ENCODE data around the gene TMEM131L. TPM values are rescaled to one million over a fixed set of nuclear protein-coding genes. Genes with fewer than 3 reads are reported as not detected.

TMEM131L gene
- total RNA-seq, 1 donor = 9.0 TPM

DNA sequence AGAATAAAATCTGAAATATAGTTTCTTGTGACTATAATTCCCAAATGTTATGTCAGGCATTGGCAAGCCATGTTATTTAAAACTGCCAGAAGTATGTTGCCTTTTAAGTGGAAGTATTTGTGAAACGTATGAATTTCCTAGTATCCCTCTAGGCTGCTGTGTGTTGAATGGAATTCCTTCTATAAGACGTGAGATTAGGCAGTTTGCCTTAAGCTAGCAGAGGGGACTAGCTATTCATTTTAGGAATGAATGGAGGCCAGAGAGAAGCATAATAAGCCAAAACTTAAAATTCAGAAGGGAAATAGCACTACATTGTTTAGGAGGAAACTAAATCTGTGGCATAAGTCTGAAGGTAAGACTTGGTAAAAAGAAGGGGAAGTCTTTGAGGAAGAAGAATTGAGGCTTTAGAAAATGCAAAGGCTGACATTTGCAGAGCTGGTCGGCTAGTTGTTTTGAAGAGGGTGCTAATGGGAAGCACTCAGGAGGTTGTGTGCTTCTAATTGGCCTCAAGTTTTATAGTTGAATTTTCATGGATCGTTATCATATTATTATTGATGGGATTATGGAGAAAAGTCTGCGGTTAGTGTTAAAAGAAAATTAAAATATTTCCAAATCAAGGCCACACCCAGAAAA is 57.1 kb downstream of the TMEM131L start:
- H3K36me3 ChIP-seq (ENCODE audit: insufficient read depth, low read length) = no peaks in the 10 kb centered on the region
- H2AFZ ChIP-seq (ENCODE audit: low read length) = no peak overlapping the region
- no peak overlapping the region for H3K27ac ChIP-seq (ENCODE audit: low read depth, low read length)
- H3K4me2 ChIP-seq (ENCODE audit: insufficient read depth, low read length) = no peak overlapping the region
- peaks cover 9% of the 10 kb centered on the region for H3K4me1 ChIP-seq (ENCODE audit: insufficient read depth, low read length)
- H4K20me1 ChIP-seq (ENCODE audit: insufficient read depth, low read length) = peaks cover 5% of the 10 kb centered on the region
- peaks cover 2% of the 10 kb centered on the region for H3K79me2 ChIP-seq (ENCODE audit: insufficient read depth, low read length)
- TF ChIP-seq, protein P1, sequence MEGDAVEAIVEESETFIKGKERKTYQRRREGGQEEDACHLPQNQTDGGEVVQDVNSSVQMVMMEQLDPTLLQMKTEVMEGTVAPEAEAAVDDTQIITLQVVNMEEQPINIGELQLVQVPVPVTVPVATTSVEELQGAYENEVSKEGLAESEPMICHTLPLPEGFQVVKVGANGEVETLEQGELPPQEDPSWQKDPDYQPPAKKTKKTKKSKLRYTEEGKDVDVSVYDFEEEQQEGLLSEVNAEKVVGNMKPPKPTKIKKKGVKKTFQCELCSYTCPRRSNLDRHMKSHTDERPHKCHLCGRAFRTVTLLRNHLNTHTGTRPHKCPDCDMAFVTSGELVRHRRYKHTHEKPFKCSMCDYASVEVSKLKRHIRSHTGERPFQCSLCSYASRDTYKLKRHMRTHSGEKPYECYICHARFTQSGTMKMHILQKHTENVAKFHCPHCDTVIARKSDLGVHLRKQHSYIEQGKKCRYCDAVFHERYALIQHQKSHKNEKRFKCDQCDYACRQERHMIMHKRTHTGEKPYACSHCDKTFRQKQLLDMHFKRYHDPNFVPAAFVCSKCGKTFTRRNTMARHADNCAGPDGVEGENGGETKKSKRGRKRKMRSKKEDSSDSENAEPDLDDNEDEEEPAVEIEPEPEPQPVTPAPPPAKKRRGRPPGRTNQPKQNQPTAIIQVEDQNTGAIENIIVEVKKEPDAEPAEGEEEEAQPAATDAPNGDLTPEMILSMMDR (IDR thresholded peaks at IDR 0.05; ENCODE audit: extremely low read depth, low read depth, low read length) = no peak
- H3K4me3 ChIP-seq (ENCODE audit: insufficient read depth, low read length) = no peak overlapping the region
- H3K27me3 ChIP-seq (ENCODE audit: insufficient read depth, low read length) = no peaks in the 10 kb centered on the region
- no peaks in the 10 kb centered on the region for H3K9me3 ChIP-seq (ENCODE audit: low read depth, low read length)
- DNase-seq (ENCODE audit: insufficient read length, low spot score, missing footprints) = no peak

DNA sequence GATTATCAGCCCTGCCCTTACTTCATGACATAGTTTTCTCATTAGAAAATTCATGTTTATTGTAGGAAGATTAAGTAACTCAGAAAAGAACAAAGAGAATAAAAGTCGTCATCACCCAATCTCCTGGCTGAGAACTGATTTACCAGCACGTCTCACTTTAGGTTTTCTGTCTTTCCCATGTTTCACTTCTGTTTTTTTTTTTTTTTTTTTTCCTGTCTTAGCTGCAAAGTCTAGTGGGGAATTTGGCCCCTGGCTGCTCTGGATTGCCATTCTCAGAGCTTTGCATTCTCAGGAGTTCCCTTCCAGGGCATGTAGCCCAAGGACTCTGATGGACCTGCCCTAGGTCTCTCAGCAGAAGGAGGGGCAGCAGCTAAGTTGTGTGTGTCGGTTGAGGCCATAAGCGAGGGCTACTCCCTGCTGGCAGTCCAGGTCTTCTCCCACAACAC is 57.8 kb downstream of the TMEM131L start:
- Histone ChIP-seq H2AFZ (ENCODE audit: low read length) (no peak overlapping the region), H3K27me3 (ENCODE audit: insufficient read depth, low read length) (no peaks in the 10 kb centered on the region), H4K20me1 (ENCODE audit: insufficient read depth, low read length) (peaks cover 5% of the 10 kb centered on the region), H3K27ac (ENCODE audit: low read depth, low read length) (no peak overlapping the region), H3K79me2 (ENCODE audit: insufficient read depth, low read length) (peaks cover 2% of the 10 kb centered on the region), H3K4me3 (ENCODE audit: insufficient read depth, low read length) (no peak overlapping the region), H3K9me3 (ENCODE audit: low read depth, low read length) (no peaks in the 10 kb centered on the region), H3K36me3 (ENCODE audit: insufficient read depth, low read length) (no peaks in the 10 kb centered on the region), H3K4me1 (ENCODE audit: insufficient read depth, low read length) (peaks cover 6% of the 10 kb centered on the region), H3K4me2 (ENCODE audit: insufficient read depth, low read length) (no peak overlapping the region)
- DNase-seq (ENCODE audit: insufficient read length, low spot score, missing footprints) = no peak
- TF ChIP-seq, protein P1 (IDR thresholded peaks at IDR 0.05; ENCODE audit: extremely low read depth, low read depth, low read length) = no peak

DNA sequence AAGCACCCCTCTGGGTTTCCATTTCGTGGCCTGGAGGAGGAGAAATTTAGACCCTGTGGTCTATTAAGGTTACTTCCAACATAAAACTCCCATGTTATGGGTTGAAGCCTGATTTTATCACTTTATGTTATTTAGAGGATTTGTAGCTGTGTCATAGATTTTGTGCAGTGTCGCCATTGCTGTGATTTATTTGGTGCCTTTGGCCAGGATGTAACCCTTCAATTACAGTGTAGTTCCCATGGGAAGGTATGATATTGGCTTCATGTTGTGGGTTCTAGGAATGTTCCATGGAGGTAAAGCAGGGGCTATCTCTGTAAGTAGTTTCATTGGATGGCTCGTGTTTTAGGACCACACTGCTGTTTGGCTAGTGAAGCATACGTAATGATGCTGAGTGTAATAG is 58.5 kb downstream of the TMEM131L start:
- Histone ChIP-seq H3K4me3 (ENCODE audit: insufficient read depth, low read length) (no peak overlapping the region), H3K27me3 (ENCODE audit: insufficient read depth, low read length) (no peaks in the 10 kb centered on the region), H3K27ac (ENCODE audit: low read depth, low read length) (no peak overlapping the region), H4K20me1 (ENCODE audit: insufficient read depth, low read length) (peaks cover 5% of the 10 kb centered on the region), H2AFZ (ENCODE audit: low read length) (no peak overlapping the region), H3K9me3 (ENCODE audit: low read depth, low read length) (no peaks in the 10 kb centered on the region), H3K4me1 (ENCODE audit: insufficient read depth, low read length) (no peaks in the 10 kb centered on the region), H3K79me2 (ENCODE audit: insufficient read depth, low read length) (peaks cover 2% of the 10 kb centered on the region), H3K36me3 (ENCODE audit: insufficient read depth, low read length) (no peaks in the 10 kb centered on the region), H3K4me2 (ENCODE audit: insufficient read depth, low read length) (no peak overlapping the region)
- DNase-seq (ENCODE audit: insufficient read length, low spot score, missing footprints) = no peak
- TF ChIP-seq, protein P1 (IDR thresholded peaks at IDR 0.05; ENCODE audit: extremely low read depth, low read depth, low read length) = no peak

DNA sequence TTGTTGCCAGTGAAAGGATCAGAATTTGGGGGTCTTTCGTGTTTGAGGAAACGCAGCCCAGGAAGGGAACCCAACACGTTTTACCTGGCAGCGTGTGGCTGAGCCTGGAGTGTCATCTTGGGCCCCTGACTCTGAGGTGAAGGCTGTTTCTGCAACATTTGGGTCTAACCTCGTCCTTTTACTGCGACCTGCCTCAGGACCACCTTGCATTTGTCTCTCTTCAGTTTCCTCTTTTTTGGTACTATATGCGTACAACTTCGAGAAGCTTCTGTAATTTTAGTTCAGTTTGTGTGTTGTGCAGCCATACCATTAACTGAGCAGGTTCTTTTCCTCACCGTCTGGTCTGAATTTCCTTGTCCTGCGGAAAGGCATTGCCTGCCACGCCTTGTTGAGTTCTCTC is 61.5 kb downstream of the TMEM131L start:
- Histone ChIP-seq H3K4me1 (ENCODE audit: insufficient read depth, low read length) (no peaks in the 10 kb centered on the region), H3K9me3 (ENCODE audit: low read depth, low read length) (no peaks in the 10 kb centered on the region), H3K4me3 (ENCODE audit: insufficient read depth, low read length) (no peak overlapping the region), H3K27me3 (ENCODE audit: insufficient read depth, low read length) (no peaks in the 10 kb centered on the region), H3K27ac (ENCODE audit: low read depth, low read length) (no peak overlapping the region), H4K20me1 (ENCODE audit: insufficient read depth, low read length) (peaks cover 14% of the 10 kb centered on the region), H3K36me3 (ENCODE audit: insufficient read depth, low read length) (no peaks in the 10 kb centered on the region), H3K4me2 (ENCODE audit: insufficient read depth, low read length) (no peak overlapping the region), H2AFZ (ENCODE audit: low read length) (no peak overlapping the region), H3K79me2 (ENCODE audit: insufficient read depth, low read length) (peaks cover under 1% of the 10 kb centered on the region)
- DNase-seq (ENCODE audit: insufficient read length, low spot score, missing footprints) = no peak
- TF ChIP-seq, protein P1 (IDR thresholded peaks at IDR 0.05; ENCODE audit: extremely low read depth, low read depth, low read length) = no peak
